GM19240 (cell line): ENCODE measurements around the gene MLH3.

Source experiments
- DNase-seq: peaks from one replicate; pipeline ENCODE4 v3.0.0; 2011; ENCODE audit warnings: low spot score; ENCODE audit not compliant: insufficient read length

MLH3 gene

DNA sequence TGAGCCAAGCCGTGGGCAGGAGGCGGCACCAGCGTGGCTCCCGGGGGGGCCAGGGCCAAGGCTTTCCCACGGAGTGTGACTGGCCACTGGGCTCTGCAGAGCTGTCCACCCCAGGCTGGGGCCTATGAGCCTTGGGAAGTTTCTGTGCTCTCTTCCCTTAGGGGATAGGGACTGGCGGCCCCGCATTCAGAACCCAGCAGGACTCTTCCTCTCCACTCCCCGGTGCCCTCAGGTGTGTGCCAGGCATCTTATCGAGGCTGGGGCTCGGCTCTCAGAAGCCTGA is 66.3 kb downstream of the MLH3 start:
- DNase-seq: no peak

DNA sequence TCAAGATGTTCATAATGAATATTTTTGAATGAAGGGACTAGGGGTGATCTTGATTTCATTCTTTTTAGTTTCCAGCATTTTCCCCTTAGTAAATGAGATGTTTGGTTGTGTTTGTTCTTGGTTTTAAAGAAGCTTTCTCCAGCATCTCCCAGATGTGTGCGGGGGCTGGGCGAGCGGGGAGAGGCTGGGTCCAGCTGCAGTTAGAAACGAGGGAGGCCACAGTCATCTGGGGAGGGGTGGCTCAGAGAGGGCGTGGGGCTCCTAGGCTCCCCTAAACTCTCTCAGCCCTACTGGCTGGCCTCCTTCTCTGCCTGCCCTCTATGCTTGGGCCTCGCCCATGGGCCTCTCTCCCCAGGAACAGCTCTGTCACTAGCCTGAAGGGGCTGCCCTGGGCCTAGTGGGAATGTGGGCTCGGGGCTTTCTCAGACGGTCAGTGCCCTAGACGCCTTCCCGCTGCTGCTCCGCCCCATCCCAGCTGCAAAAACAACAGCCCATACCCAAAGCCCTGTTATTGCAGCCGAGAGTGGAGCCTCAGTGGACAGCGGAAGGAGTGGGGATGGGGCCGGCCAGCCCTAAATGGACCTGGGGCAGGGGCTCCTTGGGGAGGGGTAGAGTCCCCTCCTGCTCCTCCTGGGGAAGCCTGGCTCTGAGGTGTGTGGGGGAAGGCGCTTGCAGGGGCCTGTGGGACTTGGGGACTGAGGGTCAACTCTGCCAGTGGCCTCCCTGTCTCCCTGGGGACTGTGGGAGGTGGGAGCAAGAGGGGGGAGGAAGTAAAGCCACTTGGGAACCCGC is 66.8 kb downstream of the MLH3 start:
- DNase-seq: no peak

DNA sequence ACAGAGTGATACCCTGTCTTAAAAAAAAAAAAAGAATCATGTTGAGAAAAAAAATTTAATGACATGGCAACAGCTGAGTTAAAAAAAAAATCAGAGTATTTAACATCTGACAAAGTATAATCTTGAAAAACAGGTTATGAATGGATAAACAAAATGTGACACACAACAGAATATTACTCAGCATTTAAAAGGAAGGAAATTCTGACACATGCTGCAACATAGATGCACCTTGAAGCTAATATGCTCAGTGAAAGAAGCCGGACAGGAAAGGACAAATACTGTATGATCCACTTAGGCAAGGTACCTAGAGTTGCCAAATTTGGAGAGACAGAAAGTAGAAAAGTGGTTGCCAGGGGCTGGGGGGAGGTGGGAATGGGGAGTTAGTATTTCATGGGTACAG is 67.9 kb downstream of the MLH3 start:
- no peak for DNase-seq

DNA sequence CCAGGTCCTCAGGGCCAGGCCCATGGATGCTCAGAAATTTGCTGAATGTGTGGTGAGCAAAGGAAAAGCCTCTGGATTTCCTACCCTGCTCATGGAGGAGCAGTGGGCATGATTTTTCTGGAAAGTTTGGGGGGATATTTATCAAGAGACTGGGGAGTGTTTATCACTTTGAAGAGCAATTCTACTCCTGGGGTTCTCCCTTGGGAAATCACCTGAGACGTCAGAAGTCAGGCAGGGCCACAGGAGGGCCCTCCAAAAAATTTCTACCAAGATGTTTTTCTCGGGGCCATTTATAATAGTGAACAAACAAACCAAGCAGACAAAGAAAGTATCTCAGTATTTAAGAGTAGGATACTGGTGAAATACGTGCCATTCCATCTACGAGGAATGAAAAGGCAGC is 68.6 kb downstream of the MLH3 start:
- DNase-seq: no peak

DNA sequence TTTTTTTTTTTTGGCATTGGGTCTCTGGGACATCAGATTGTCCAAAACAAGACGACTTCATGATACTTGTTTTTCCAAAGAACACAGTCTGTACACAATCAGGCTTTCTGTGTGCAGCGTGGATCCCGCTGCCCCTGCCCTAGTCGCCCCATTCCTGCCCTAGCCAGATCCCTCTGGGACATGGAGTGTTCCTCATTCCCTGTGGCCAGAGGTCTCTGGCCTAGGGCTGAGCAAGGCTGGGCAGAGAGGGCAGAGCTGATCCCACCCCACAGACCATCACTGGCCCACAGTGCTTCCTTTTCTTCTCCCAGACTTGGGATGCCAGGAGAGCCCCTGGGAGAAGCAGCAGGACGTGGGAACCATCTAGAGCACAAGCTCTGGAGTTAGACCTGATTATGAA is 69.4 kb downstream of the MLH3 start:
- DNase-seq: no peak

DNA sequence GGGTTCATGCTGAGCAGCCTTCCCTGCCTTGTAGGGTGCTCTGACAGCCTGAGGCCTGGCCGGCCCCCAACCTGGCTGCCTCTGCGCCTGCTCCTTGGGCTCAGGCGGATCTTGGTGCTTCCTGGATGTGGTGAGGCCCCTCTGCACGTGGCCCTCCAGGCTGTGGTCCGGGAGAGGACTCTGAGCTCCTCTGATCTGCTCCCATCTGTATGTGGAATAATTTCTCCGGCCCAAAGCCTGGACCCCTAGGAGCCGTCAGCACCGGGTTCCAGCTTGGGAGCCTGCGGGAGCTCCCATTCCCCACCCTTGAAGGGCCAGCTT is 69.8 kb downstream of the MLH3 start:
- no peak for DNase-seq

DNA sequence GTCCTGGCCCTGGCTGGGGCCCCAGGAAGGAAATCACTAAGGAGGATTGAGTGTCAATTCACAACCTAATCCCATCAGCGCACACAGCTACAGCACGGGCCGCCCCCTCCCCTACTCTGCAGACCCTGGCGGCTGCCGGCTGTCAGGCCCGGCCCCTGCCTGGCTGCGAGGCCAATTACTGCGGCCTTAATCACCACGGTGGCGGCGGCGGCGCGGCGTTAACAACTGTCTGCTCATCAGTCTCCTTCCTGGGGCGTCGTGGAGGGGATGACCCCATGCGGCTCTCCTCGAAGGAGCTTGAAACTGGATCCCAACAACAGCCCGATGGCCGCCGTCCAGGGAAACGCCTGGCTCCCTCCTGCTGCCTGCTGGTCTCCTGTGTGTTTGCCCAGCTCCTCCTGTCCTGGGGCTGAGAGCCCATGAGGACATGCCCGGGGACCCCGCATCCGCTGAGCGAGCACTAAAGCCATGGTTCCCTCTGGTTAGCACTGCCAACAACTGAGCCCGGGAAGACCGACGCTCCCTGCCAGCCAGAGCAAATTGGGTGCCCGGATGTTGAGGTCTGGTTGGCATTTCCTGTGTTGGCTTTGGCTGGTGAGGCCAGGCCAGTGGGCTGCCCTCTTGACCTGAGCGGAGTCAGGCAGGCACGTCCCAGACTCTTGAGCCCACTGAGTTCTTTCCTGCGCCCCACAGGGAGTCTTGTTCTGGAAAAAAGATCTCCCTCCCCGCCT is 70.4 kb downstream of the MLH3 start:
- DNase-seq: no peak

DNA sequence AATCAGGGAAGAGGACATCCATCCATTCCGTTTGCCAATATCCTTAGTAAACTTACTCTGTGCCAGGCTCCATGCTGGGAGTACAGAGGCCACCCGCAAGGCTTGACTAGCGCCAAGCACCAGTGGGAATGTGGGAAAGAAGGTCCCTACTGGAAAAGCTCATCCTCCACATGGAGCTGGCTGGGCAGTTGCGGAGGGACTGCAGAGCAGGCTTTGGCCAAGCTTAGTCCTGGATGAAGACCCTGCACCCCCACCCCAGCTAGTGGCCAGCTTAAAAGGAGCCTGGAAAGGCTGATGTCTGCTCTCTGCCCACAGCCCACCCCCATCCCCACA is 70.9 kb downstream of the MLH3 start:
- DNase-seq: no peak

DNA sequence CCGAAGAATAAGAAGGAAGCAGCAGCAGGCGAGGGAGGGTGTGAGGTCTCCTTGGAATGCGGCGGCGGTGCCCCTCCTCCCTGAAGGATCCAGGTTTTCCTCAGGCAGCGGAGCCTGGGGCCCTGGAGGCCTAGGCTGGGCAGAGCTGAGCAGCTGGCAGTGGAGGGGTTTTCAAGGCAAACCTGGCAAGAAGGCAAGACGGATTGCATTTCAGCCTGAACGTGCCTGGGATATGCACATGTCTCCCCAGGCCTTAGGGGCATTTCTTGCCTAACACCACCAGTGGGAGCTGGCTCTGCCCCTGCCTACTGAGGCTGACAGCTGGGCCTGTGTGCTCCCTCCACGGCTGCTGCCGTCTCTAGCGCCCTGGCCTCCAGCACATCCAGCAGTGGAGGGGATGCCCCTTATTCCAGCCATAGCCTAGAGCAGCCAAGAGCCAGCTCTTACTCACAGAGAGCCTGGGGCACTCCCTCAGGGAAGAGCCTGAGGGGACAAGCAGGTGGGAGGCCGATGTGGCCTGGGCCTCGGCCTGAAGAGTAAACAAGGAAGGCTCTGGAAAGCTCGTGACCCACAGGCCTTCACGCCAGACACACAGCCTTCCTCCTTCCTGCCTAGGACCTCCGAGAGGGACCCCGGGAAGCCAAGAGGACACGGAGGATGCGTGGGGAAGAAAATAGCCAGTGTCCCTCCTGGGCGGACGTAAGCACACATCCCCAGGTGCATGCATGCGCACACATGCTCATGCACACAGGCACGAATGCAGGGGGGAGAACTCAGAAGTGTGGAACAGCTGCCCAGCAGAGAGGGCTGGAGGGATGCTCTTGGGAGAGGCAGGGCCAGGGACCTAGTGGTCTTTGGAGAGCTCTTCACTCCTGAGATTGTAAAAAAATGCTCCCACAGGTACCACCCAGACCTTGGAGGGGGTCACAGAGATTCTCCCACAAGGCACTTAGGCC is 71.5 kb downstream of the MLH3 start:
- DNase-seq: no peak

DNA sequence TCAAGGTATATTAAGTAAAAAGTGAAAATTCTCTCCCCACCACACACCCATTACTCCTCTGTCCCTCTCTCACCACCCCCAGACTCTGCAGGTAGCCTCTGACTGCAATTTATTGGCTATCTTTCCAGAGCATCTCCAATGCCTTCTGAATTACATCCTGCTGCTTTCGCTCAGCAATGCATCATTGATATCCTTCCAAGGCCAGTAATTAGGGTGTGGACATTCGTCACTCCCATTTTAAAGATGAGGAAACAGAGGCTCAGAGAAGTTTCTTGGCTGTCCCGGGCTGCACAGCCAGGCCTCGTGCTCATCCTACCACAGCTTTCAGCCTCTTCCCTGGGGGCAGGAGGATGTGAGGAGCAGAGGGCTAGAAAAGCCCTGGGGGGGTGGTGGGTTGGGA is 72.2 kb downstream of the MLH3 start:
- DNase-seq: no peak

DNA sequence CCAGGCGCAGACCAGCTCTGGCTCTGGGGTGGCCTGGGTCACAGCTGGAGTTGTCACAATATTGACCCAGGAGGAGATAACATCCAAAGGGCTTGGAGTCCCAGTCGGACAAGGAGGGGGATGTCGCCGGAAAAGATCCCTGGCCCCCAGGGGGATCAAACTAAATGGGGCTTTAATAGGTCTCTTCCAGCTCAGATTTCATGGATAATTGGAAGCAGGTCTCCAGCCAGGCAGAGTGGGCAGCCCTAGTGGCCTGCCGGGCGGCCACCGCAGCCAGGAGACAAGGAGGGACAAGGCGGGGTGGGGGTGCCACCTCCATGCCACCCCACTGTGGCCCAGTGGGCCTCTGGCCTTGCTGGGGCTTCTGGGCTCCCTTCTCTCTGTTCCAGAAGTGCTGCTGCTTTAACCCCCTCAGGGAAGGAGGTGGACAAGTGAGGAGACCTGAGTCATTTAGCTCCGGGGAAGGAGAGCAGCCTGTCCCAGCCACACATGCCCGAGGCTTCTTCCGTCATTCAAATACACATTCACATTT is 72.8 kb downstream of the MLH3 start:
- DNase-seq: no peak

DNA sequence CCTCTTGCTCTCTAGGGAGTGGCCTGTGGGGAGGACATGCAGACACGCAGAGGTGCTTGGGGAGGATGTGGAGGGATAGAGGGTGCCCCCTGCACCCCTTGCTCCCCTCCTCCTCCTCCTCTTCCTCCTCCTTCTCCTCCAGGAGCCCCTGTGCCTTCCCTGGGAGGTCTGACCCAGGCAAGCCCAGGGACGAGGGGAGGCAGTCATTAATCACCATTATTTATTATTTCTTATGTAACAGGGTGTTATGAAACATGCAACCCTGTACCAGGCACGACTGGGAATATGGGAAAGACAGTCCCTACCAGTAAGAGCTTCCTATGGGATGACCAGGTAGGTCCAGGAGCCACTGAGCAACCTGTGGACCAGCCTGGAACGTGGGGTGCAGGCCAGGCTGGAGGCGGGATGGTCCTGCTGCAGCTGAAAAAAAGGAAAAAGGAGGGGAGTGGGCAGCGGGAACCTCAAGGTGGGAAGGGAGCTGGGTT is 73.3 kb downstream of the MLH3 start:
- no peak for DNase-seq

DNA sequence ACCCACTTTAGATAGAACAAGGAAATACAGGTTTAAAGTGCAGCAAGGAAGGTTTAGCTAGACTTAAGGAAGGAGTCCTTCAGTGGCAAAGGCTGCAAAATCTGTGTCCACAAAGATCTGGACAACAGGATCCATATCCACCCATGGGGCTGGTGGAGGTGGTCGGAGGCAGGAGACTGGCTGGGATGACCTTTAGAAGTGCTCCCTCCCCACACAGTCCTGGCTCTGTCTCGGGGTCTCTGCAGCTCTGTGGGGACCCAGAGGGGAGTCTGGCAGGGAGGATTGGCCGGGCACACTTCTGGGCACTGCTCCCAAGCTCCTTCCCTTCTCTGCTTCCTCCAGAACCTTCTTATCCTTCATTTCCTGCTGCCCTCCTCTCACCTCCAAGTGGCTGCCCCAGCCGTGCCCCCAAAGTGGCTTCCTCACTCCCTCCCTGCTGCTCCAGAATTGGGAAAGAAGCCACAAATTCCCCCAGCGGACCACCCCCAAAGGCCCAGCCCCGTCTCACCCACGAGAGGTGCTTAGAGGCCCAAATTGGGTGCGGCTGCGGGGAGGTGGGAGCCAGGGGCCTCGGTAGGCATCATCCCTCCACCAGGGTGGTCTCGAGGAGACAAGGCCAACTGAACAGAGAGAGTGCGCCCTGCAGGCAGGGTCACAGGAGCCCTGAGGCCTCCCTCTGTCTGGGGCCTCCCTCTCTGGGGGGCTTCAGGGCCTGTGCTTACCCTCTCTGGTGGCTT is 73.9 kb downstream of the MLH3 start:
- no peak for DNase-seq

DNA sequence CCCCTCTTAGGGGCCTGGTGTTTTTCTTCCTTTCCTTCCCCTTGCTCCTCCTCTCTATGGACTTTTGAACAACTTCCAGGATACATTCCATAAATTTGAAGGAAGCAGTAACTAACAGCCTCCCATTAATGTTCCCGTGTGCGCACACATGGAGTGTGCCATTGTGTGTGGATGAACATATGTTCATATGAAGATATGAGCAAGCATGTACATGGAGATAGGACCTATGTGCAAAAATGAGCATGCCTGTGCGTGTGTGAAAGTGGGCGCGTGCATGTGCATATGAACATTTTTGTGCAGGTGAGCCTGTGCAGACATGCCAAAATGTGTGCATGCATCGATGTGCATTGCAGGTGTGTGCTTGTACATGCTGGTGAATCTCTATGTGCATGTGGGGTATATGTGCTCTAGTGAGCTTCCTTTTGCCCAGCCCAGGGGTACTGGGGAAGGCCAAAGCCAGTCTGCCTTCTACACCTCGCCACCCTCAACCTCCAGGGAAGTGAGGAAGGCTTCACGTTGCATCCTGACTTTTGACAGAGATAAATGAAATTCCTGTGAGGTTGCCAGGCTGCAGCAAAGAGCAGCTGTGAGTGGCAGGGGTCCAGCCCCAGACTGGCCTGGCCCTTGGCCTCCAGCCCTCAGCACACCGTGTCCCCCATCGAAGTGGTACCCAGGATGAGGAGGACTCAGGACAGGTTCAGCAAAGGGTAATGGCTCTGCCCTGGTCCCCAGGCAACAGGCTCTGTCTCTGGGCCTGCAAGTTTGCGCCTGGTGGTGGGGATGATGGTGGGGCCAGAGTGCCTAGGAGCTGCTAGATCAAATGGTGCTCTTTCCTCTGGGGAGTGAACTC is 74.8 kb downstream of the MLH3 start:
- no peak for DNase-seq

DNA sequence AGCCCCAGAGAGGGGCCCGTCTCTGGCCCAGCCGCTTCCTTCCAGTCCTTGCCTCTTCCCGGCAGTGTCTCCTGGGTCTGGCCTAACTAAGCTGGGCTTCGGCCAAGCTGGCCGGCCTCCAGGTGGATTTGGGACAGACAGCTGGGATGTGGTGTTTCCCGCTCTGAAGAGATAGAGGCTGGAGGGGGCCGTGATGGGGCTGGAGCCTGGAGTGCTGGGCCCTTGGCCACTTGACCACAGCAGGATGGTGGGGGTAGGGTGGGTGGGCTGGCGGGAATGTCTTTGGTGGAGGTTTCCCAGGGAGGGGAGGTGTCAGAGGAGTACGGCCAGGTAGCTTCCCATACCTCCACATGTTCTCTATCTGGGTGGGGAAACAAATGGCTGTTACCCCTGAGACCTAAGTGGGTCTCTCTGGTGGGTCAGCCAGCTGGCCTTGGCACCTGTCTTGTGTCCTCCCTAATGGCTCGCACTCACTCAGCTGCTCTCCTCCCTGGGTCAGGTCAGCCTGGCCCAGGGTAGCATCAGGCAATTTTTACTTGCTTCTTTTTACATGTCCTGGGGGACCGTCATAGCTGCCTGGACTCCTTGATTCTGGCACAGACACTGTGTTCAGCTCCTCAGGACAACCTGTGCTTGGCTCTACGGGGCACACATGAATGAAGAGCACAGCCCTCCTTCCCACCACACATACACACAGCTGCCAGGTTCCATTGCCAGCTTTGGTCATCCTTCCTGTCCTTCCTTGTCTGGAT is 76.0 kb downstream of the MLH3 start:
- no peak for DNase-seq

DNA sequence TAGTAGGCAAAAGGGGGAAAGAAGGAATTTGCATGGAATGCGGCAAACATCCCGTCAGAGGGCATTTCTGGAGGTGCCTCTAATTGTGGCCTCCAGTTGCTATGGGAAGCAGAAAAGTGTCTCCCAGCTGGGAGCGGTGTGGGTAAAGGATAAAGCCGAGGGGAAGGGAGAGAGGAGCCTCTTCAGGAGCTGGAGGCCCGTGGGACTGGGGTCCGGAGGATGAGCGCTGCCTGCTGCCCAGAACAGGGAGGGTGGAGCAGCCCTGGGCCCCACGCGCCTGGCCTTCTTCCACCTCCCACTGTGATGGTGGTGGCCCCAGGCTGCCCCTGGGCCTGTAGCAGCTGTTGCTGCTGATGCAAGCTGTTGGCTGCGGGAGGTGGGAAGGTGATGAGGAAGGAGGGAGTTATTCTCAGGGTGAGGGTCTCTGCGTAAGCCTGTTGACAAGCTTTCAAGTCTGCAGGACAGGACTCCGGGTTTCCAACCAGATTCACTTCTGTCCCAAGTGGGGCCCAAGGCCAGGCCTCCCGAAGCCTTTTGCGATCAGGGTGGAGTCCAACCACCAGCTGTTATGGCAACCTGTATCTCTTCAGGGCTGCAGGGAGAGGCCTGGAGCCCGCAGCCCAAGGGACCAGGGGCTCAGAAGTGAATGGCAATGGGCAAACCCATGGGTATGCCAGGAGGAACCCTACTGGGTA is 76.8 kb downstream of the MLH3 start:
- no peak for DNase-seq

DNA sequence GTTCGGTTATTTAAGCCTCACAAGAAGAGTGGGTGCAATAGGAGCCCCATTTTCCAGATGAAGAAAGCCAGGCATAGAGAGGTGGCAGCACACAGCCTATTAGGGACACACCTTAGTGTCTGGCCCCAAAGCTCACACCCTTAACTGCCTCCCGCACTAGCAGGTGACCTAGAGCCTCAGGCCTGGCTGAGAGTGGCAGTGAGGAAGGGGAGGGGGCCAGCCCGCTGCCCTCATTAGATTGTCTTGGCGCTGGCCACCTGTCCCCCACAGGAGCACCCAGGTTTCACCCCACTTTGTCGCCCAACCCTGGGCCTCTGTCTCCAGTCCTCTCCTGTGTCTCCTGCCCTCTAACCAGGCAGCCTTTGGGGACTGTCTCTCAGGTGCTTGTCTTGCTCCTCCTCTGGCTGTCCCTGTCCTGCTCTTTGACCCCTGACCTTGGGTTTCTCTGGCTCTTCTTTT is 77.3 kb downstream of the MLH3 start:
- no peak for DNase-seq

DNA sequence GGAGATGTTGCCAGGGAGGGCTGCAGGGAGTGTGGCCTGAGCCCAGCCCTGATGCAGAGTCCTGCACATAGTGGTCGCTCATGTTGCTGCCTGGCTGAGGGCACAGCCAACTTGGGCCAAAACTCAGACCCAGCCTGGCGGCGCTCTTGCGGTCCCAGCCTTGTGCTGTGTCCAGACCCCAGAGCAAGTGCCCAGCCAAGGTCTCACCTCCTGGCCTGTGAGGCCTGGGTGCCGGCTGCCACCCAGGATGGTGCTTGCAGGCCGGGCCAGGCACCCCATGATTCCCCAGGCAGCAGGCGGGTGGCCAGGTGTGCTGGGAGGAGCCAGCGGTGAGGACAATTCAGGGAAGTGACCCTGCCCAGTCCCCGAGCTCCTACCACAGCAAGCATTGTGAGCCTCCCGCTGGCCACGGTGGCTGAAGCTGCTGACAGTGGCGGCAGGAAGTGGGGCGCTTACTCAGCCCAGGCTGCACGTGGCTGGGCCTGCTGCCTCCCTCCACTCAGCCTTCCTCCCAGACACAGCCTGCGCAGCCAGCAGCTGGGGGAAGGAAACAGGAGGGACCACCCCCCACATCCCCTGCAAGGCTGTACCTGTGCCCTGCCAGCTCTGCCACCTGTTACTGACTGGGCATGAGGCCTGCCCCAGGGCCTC is 78.1 kb downstream of the MLH3 start:
- no peak for DNase-seq
